Stimulated activated CD4-positive, alpha-beta T cell treated with anti-CD3 and anti-CD28 coated beads, TNF-alpha, amount 100 ng/mL, for 1 hour (primary cell): ENCODE measurements around the gene MRPS9.

Experiments used
- DNase-seq, 3 donors: peaks; one replicate each; pipeline ENCODE4 v3.0.0-alpha.2; 2020; ENCODE audit warnings: low read depth in 3 of 3, low spot score in 1 of 3

The MRPS9 gene

DNA sequence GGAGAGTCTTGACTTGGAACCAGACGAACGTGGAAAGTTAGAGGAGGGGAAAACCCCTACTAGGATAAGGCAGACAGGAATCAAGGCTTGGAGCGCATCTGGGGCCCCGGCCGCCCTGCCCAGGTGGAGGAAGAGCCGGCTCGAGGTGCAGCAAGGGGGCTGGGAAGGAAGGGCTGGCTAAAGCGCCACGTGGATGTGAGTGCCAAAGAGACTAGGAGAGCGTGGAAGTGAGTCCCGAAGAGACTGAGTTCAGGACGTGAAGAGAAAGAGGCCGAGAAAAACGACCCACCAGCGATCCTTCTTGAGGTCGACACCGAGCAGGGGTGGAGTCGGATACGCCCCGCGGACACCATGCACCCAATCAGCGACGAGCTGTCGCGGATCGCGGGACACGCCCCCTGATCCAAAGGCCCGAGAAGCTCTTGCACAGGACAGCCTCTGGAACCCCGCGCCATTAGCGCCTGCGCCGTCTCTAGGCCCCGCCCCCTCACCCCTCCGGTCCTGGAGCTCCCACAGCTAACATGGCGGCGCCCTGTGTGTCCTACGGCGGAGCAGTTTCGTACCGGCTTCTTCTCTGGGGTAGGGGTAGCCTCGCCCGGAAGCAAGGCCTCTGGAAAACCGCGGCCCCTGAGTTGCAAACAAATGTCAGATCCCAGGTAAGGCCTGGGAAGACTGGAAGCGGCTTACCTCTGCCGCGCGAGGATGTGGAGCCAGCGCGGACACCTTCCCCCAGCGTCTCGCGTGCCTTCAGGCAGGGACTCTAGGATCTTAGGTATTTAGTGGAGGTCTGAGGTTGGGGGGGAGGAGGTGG is at the start of gene MRPS9:
MRPS9 (plus strand) TSS at position 498 of the 811 bp plus-strand sequence; CDS start at position 522, 24 bp downstream.
- peak; percentile 94 to 97 (median 95) for DNase-seq

DNA sequence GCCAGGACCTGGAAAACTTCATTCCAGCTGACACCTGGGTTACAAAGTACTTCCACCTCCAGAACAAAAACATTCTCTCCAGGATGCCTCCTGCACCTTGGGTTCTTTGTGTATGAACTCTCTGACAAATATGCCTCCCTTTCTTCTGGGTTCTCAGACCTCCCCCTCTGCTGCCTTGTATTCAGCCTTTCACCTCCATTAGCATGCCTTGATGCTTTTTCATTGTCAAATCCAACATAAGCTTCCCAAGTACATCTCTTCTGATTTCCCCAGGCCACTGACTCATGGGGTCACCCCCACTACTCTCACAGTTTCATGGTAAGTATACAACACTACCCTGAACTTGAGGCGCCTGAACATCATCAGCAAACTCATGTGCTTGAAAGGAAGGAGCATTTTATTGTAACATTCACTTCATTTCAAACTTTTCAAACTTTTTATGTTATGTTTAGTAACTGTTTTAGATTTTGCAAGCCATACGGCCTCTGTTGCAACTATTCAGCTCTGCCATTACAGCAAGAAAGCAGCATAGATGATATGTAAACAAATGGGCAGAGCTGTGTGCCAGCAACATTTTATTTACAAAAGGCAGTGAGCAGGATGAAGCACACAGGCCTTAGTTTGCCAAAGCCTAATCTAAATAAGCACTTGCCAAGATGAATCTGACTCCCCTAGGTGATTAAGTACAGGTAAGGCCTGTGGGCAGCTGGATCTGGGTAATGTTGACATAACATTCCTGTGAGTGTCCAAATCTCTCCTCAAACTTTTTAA is 32.5 kb upstream of the MRPS9 start:
- DNase-seq, result no peak

DNA sequence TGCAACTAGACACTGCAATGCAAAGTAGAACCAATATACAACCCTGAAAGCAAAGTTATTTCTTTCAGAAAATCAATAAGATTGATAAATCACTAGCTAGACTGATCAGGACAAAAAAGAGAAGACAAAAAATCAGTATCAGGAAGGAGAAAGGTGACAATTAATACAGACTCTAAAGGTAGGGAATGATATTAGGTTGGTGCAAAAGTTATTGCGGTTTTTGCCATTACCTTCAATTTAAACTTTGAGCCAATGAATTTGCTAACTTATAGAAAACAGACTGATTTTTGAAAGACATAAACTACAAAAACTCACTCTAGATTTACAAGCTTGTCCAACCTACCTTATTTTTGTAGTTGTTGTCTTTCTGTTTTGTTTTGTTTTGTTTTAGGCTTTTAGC is 30.5 kb upstream of the MRPS9 start:
- no peak for DNase-seq

DNA sequence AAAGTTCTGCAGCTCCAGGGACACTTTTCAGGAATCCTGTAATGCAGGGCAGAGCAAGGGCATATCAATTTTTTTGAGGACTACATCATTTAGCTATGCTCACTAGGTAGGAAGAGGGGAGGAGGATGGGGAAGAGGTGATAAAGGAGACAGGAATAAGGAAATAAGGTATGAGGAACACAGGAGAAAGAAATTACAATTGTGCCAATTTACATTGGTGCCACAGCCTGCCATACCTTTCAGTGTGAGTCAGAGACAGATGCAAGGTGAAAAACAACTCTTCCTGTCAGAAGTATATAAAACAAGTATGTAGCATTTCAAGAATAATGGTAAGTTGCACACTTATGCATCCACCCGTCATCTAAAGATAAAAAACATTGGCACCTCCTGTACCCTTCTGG is 5.4 kb upstream of the MRPS9 start:
- no peak for DNase-seq

DNA sequence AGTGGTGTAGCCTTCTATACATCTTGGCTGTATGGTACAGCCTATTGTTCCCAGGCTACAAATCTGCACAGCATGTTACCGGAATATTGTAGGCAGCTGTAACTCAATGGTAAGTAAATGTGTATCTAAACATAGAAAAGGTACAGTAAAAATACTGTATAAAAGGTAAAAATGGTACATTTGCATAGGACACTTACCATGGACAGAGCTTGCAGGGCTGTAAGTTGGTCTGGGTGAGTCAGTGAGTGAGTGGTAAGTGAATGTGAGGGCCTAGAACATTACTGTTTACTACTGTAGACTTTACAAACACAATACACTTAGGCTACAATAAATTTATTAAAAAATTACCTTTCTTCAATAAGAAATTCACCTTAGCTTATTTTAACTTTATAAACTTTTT is 3.7 kb upstream of the MRPS9 start:
- DNase-seq, result no peak

DNA sequence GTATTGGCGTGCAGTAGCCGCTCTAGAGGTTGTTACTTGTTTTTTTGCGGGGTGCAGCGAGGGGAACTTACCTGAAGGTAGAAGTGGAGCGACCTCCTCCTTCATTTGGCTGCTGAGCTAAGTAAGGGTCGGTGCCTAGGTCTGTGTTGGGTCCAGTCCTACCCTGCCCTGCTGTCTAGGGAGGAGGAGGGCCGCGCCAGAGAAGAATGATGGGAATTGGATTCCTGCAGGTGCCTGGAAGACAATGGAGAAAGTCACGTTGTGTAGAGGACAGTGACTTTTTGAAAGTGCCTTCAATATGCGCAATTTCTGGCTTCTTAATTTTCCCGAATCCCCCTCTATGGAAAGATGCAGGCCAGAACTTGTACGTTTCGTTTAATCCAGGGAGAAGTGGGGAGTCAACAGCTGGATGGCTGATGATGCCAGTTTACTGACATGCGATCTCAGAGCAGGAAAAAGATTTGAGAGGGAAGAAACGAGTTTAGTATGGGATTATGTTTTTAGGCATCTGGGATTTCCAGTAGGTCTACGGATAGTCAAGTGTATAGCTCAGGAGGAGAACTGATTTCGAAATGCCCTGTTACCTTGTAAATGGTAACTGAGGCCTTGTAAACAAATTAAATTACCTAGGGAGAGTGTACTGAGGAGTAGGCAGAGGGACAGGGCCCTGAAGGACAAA is 653 bp downstream of the MRPS9 start:
- DNase-seq, result peak in 1 of 3 donors; percentile 1

DNA sequence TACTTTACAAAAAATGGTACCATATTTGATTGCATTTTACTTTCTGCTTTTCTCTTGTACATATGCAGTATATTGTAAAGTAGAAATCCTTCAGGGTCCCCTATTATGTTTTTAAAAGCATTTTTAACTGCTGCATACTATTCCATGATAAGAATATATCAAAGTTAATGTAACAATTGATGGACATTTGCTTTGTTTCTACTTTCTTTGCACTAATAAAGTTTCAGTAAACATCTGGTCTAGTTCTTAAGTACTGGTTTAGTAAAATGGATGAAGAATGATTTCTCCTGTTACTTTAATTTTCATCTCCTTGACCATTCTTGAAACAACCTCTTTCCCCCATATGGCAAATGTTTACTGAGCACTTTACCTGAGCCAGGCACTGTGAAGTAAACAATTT is 1.7 kb downstream of the MRPS9 start:
- no peak for DNase-seq

DNA sequence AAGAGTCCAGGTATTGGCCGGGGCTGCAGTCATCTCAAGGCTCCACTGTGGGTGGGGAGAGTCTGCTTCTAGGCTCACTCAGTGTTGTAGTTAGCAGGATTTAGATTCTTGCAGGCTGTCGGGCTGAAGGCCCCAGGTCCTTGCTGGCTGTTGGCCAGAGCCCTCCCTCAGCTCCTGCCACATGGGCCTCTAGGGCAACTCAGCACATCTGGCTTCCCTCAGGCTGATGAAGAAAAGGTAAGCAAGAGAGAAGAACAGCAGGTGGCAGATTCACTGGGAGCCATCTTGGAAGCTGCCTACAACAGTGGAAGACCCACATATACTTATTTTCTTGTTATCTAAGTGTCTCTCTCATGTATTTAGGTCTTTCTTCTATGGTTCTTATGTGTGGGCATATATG is 4.3 kb downstream of the MRPS9 start:
- no peak for DNase-seq

DNA sequence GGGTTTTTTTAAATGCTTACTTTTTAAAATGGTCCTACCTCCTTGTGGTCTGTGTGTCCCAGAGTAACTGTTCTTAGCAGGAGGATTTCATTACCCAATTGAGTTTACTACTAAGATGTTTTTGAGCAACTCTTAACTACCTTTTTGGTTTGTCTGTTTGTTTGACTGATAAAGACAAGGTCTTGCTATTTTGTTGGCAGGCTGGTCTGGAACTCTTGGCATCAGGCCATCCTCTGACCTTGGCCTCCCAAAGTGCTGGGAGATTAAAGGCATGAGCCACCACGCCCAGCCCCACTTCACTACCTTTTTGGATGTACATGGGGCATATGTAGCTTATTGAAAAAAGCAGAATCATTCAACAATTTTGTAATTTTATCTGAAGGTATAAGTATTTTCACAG is 14.9 kb downstream of the MRPS9 start:
- no peak for DNase-seq

DNA sequence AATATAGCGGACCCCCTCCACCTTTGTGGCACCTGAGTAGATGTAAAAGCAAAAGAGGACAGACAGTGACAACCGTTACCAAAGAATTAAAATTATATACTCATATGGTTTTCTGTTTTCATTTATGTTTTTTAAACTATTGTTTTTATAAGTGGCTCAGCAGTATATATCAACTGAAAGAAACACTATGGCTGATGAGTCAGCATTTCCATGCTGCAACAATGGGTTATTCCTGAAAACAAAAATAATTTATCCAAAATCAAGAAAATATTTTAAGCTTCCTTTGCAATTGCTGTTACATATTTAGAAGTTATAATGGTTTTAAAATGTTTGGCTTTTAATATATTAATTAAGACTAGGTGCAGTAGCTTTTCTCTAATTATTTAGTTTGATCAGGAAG is 17.7 kb downstream of the MRPS9 start:
- DNase-seq, result no peak

DNA sequence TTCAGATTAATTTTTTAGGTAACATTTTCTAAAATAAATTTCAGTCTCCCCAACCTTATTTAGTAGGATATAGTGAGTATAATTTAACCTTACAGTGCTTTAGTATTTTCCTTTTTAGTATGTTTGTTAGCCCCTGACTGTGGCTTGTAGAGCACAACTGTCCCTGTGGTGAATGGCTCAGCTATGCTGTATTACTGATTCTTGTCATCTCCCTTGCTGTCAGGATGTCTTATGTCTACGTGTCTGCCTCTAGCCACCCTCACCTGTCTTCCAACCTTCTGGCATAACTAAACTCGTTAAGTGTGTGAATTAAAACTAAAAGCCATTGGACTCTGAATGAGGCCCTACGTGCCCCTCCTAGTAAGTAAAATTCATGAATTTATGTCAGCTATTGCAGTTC is 18.4 kb downstream of the MRPS9 start:
- DNase-seq, result no peak

DNA sequence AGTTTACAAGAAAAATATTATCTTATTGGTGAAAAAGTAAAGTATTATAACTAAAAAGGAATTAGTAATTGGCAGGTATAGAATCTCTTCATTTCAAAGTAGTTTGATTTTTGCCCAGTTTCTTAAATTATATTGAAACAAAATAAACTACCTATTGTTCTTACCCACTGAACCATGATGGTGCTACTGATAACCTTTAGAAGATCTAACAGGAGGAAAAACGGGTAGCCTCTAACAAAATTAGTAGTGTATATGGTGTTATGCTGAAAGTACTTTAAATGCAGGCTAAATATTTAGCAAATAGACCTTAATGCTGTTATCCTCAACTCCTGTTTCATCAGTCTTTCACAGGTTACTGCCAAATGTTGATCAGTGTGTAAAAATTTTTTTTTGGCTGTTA is 19.1 kb downstream of the MRPS9 start:
- no peak for DNase-seq

DNA sequence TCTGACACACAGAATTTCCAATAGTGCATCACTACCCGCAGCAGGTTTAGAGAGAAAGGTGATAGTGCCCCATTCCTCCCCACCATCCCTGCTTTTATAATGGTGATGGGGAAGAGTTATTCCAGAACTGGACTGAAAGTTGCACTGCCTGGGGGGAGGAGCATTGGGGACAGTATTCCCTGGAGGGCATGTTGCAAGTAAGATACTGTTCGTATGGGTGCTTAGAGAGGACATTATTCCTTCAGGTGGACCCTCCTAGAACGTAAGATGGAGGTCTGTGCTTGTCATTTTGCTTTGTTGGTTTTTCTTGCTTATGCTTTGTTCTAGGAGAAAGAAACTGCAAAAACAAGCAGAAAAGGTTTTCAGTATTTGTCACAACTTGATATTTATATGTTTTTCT is 23.7 kb downstream of the MRPS9 start:
- no peak for DNase-seq

DNA sequence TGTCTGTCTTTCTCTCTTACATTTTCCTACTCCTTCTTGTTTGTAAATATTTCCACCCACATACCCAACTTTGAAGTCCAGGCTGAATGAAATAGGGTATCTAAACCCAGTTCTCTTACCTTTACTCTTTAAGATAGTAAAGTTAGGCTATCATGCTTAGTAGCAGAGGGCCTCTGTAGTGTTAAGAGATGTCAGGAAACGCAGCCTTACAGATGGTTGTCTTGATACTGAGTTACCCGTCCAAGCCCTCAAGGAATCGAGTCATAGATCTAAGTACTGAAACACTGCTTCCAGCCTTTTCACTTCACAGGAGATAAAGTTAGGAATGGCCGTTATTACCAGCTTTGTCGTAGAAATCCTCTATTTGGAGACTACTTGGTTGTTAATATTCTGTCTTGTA is 24.3 kb downstream of the MRPS9 start:
- no peak for DNase-seq

DNA sequence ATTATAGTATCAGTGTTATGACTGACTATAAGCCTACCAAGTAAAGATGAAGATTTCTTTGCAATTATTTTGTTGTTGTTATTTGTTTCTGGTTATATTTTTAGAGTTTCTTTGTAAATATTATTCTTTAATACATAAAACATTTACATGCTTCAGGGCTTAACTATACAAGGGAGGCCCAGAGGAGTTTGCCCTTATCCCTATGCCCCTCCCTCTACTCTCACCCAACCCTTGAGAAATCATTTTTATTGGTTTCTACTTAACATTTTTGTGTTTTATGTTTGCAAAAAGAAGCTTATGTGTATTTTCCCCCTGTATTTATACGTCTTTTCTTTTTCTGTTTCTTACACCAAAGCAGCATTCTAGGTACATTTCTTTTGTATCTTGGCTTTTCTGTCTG is 30.5 kb downstream of the MRPS9 start:
- DNase-seq, result no peak

DNA sequence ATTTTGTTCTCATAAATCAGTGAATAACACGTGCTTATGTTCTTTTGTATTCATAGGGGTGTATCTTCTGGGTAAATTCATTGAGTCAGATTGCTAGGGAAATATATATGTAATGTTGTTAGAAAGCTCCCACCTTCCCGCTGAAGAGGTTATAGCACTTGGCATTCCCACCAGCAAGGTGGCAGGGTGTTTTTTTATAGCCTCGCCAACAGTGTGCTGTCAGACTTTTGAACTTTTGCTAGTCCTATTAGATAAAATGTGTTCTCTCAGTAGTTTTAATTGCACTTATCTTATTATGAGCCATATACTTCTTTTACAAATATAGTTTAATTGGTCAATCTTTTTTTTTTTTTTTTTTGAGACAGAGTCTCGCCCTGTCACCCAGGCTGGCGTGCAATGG is 31.0 kb downstream of the MRPS9 start:
- DNase-seq, result no peak

DNA sequence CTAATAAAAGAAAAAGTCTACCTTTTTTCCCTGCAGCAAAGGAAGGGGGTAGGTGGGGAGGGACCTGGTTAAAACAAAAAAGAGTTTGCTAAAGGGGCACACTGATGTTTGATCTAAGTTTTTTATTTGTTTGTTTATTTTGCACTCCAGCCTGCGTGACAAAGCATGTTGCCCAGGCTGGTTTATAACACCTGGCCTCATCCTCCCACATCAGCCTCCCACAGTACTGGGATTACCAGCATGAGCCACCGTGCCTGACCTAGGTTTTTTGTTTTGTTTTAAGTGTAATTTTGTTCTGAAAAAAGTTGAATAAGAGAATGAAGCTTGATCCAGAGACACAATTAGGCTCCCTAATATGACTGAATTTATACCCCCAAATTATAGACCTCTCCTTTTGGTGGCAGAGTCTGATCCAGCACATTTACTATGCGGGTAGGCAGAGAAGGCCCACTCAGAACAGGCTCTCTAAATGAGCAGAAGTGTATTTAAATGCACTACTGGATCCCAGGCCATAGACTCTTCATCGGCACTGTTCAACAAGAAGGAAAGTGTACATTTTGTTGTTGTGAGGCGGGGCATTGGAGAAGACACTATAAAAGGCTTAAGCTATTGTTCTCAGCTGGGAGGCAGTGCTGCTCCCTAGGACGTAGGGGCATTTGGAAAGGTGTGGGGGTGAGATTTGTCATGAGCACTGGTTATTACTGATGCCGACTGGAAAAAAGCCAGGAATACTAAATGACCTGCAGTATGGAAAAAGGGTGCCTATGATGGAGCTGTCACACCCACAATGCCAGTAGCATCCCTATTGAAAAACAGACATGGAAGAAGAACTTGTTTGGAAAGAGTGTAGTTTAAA is 32.4 kb downstream of the MRPS9 start:
- DNase-seq, result no peak

DNA sequence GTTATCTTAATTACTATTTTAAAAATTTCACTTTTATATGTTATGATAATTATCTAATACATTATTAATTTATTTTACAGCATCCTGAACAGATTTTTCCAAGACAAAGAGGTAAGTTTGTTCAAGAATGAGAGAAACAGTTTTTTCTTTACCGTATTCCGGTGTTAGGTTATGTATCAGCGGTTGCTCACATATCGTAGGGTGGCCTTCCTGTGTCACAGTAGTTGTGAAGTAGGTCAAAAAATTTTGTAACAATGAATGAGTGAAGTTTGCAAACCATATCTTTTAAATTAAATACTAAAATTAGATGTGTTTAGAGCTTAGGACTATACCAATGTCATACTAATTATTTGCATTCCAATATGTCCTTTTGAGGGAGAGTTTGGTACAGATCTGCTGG is 33.5 kb downstream of the MRPS9 start:
- DNase-seq, result no peak

DNA sequence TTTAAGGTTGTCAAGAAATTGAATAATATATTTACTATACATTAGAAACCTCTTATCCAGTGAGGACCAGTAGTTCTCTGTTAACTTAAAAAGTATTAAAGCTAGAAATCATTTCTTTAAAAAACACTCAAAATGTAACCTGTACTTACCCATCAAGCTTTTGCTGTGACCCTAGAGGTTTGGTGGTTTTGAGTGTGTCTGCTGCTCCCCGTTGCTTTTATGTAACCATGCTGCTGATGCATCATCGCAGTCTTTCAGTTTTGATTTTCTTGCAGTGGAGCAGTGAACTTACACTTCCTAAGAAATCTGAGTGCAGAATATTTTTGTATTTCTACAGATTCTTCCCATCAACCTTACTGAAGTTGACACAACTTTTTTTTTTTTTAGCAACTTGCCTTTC is 34.2 kb downstream of the MRPS9 start:
- DNase-seq, result no peak

DNA sequence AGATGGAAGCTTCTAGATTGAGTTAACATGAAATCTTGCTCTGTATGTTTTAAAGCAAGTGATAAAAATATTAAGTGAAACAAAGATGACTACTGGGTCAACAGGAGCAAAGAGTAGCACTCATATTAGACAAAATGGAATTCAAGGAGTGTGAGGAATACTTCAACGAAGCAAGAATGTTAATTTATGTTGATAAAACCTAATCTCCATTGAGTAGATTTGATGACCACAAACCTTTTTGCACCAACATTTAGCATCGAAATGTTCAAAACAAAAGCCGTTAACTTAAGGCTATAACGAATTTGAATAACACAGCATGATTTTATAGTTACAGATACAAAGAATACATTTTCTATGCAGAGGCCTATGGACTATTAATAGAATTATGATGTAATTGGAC is 35.7 kb downstream of the MRPS9 start:
- no peak for DNase-seq

DNA sequence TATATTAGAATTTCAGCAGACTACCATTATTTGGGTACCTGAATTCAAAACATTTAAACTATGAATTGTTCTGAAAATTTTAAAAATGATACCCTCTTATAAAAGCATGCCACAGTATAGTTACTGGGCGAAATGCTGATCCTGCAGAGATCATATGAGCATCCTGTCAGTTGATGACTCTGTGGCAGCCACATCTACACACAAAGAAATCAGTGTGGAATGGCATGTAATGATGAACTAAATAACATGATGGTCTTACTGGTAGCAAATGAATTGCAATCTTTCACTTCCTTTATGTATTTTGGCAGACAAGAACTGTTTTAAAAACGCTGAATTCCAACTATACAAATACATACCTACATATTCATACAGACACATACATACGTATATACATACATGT is 38.3 kb downstream of the MRPS9 start:
- no peak for DNase-seq
